DOHH2 (cell line): ENCODE data around the gene XRCC5.
"Not testable (repeated sequence)": the region's sequence is repeated elsewhere in the genome, so short reads cannot be mapped to it uniquely, and the experiment has no call there.

Source experiments
- H3F3A ChIP-seq: fragments of 200-600 bp; sonication (generic), shearing (Covaris generic); 2 replicates; pipeline ENCODE4 v1.6.0; 2016; ENCODE audit warnings: antibody characterized with exemption, mild to moderate bottlenecking; ENCODE audit not compliant: control insufficient read depth, insufficient read depth
- H3K27ac ChIP-seq: fragments of 200-600 bp; sonication (generic); 2 replicates; pipeline ENCODE4 v1.5.1; 2014; ENCODE audit warnings: low read depth, mild to moderate bottlenecking, low read length, moderate library complexity
- H3K27me3 ChIP-seq: fragments of 200-600 bp; sonication (generic); 2 replicates; pipeline ENCODE4 v1.6.1; 2014; ENCODE audit warnings: mild to moderate bottlenecking, low read length, mixed read lengths; ENCODE audit not compliant: control insufficient read depth
- H3K36me3 ChIP-seq: fragments of 200-600 bp; sonication (generic); 2 replicates; pipeline ENCODE4 v1.6.1; 2014; ENCODE audit warnings: mild to moderate bottlenecking, low read length, moderate library complexity, mixed read lengths; ENCODE audit not compliant: control insufficient read depth
- H3K4me1 ChIP-seq: fragments of 200-600 bp; sonication (generic); 2 replicates; pipeline ENCODE4 v1.6.1; 2014; ENCODE audit warnings: mild to moderate bottlenecking, low read length, mixed read lengths; ENCODE audit not compliant: control insufficient read depth
- H3K4me2 ChIP-seq: fragments of 200-600 bp; sonication (generic); 2 replicates; pipeline ENCODE4 v1.6.0; 2014; ENCODE audit warnings: mild to moderate bottlenecking, low read length, moderate library complexity
- H3K4me3 ChIP-seq: fragments of 200-600 bp; sonication (generic); 2 replicates; pipeline ENCODE4 v1.5.1; 2014; ENCODE audit warnings: mild to moderate bottlenecking, low read length, mixed read lengths
- H3K79me2 ChIP-seq: fragments of 200-600 bp; sonication (generic); 2 replicates; pipeline ENCODE4 v1.6.1; 2014; ENCODE audit warnings: mild to moderate bottlenecking, low read length, mixed read lengths; ENCODE audit not compliant: control insufficient read depth
- H3K9me2 ChIP-seq: fragments of 200-600 bp; sonication (generic); replicated peaks from 2 replicates; pipeline ENCODE4 v1.6.1; 2014; ENCODE audit warnings: mild to moderate bottlenecking, low read length, mixed read lengths; ENCODE audit not compliant: control insufficient read depth
- H3K9me3 ChIP-seq: fragments of 200-600 bp; sonication (generic); 2 replicates; pipeline ENCODE4 v1.6.1; 2014; ENCODE audit warnings: antibody characterized with exemption, low read length, mixed read lengths; ENCODE audit not compliant: control insufficient read depth, insufficient read depth
- H4K20me1 ChIP-seq: fragments of 200-600 bp; sonication (generic); 2 replicates; pipeline ENCODE4 v1.6.0; 2014; ENCODE audit warnings: low read depth, mild to moderate bottlenecking, antibody characterized with exemption, low read length, moderate library complexity; ENCODE audit not compliant: control insufficient read depth, insufficient read depth
- CTCF ChIP-seq: fragments of 200-600 bp; sonication (generic); IDR thresholded peaks from one replicate; pipeline ENCODE4 v1.5.1; 2014; ENCODE audit warnings: antibody characterized with exemption, mild to moderate bottlenecking, low read depth, low read length; ENCODE audit not compliant: poor library complexity, severe bottlenecking
- EZH2phosphoT487 ChIP-seq: fragments of 200-600 bp; sonication (generic); IDR thresholded peaks from 2 replicates; pipeline ENCODE4 v1.6.1; 2017; ENCODE audit warnings: borderline replicate concordance, mild to moderate bottlenecking, antibody characterized with exemption, low read length, moderate library complexity, mixed read lengths

Gene XRCC5

GRCh38 chr2:216205486-216205885 lies 96.3 kb downstream of the XRCC5 start:
- no peak overlapping the region for H3K4me2 ChIP-seq

GRCh38 chr2:216206041-216206703 lies 97.0 kb downstream of the XRCC5 start:
- Histone ChIP-seq H3K4me2 (no peak overlapping the region), H4K20me1 (no peaks in the 10 kb centered on the region), H3K27ac (no peak overlapping the region), H3K79me2 (no peaks in the 10 kb centered on the region), H3K9me3 (no peaks in the 10 kb centered on the region), H3K4me1 (no peaks in the 10 kb centered on the region), H3K36me3 (peaks cover 86% of the 10 kb centered on the region), H3F3A (no peaks in the 10 kb centered on the region), H3K27me3 (no peaks in the 10 kb centered on the region), H3K9me2 (no peaks in the 10 kb centered on the region), H3K4me3 (no peak overlapping the region)
- TF ChIP-seq EZH2phosphoT487 (no peak), CTCF (no peak)

More at GRCh38 chr2:216205486-216205885, 96.3 kb downstream of the XRCC5 start:
- no peaks in the 10 kb centered on the region for H3F3A ChIP-seq
- H3K79me2 ChIP-seq, result no peaks in the 10 kb centered on the region
- no peaks in the 10 kb centered on the region for H3K9me2 ChIP-seq
- no peaks in the 10 kb centered on the region for H3K4me1 ChIP-seq
- no peaks in the 10 kb centered on the region for H3K9me3 ChIP-seq
- no peaks in the 10 kb centered on the region for H3K27me3 ChIP-seq
- no peak for TF ChIP-seq EZH2phosphoT487
- no peak for TF ChIP-seq CTCF
- H4K20me1 ChIP-seq, result no peaks in the 10 kb centered on the region
- peaks cover 88% of the 10 kb centered on the region for H3K36me3 ChIP-seq
- no peak overlapping the region for H3K4me3 ChIP-seq
- no peak overlapping the region for H3K27ac ChIP-seq

GRCh38 chr2:216206821-216207220 lies 97.7 kb downstream of the XRCC5 start:
- Histone ChIP-seq H3K4me1 (no peaks in the 10 kb centered on the region), H3F3A (no peaks in the 10 kb centered on the region), H3K9me3 (no peaks in the 10 kb centered on the region), H3K27me3 (no peaks in the 10 kb centered on the region), H3K4me3 (no peak overlapping the region), H3K9me2 (no peaks in the 10 kb centered on the region), H3K36me3 (peaks cover 86% of the 10 kb centered on the region), H4K20me1 (no peaks in the 10 kb centered on the region), H3K4me2 (no peak overlapping the region), H3K27ac (no peak overlapping the region), H3K79me2 (no peaks in the 10 kb centered on the region)
- TF ChIP-seq EZH2phosphoT487, result no peak
- TF ChIP-seq CTCF, result no peak

GRCh38 chr2:216208661-216209060 lies 99.5 kb downstream of the XRCC5 start:
- H3K4me2 ChIP-seq, H4K20me1 ChIP-seq, H3K79me2 ChIP-seq, H3K4me3 ChIP-seq, H3K27ac ChIP-seq, H3K27me3 ChIP-seq, H3F3A ChIP-seq, H3K9me3 ChIP-seq, H3K9me2 ChIP-seq, H3K4me1 ChIP-seq: not testable (repeated sequence)
- peaks cover 78% of the 10 kb centered on the region for H3K36me3 ChIP-seq
